Testis (tissue), 3 donors: ENCODE measurements around the gene CTDP1. TPM values are rescaled to one million over a fixed set of nuclear protein-coding genes. Genes with fewer than 3 reads are reported as not detected.

ENCODE experiments used
- DNase-seq: peaks from one replicate; pipeline ENCODE4 v3.0.0-alpha.2; 2019
- H3K27ac ChIP-seq, 2 donors: fragments of 200-600 bp; sonication (generic); one replicate each; pipeline ENCODE4 v1.5.1; 2019
- H3K27me3 ChIP-seq: fragments of 200-600 bp; sonication (generic); one replicate; pipeline ENCODE4 v1.5.1; 2019
- H3K36me3 ChIP-seq: fragments of 200-600 bp; sonication (generic); one replicate; pipeline ENCODE4 v1.5.1; 2017; ENCODE audit warnings: low read depth; ENCODE audit errors: missing control alignments
- H3K4me1 ChIP-seq: fragments of 200-600 bp; sonication (generic); one replicate; pipeline ENCODE4 v1.5.1; 2019
- H3K4me3 ChIP-seq, 2 donors: fragments of 200-600 bp; sonication (generic); one replicate each; pipeline ENCODE4 v1.5.1; 2017 to 2019
- H3K9me3 ChIP-seq: fragments of 200-600 bp; sonication (generic); one replicate; pipeline ENCODE4 v1.5.1; 2017
- POLR2A ChIP-seq: fragments of 450-650 bp; IDR thresholded peaks from one replicate; pipeline ENCODE4 v1.6.1; 2017; ENCODE audit warnings: antibody characterized with exemption, mild to moderate bottlenecking, moderate library complexity
- WGBS, 2 donors: methylation state at CpG; one replicate each; pipeline ENCODE4 v1.1.5; 2018; 5-methylcytosine and 5-hydroxymethylcytosine counted together
- intact Hi-C: fragments of 100-400 bp; cut with DNase I; formaldehyde crosslinking; loops from one replicate; pipeline ENCODE4 v1.15.1; 2023; ENCODE audit warnings: low total_unique reads
- polyA plus RNA-seq: library from polyadenylated mRNA; stranded (reverse); fragments of 350-450 nt; fragmentation: Illumina TruSeq; extraction: RNeasy Lipid Tissue Mini Kit (QIAGEN cat#74804); gene quantifications from one replicate; pipeline ENCODE4 v1.2.3, GENCODE V29; 2014; ENCODE audit warnings: low read depth, low replicate concordance; ENCODE audit not compliant: insufficient read depth
- total RNA-seq, 2 donors: library from RNA; depleted of rRNA; stranded (reverse); fragments of >200 nt; gene quantifications; one replicate each; pipeline ENCODE4 v1.2.3, GENCODE V29; 2016
- TF ChIP-seq, protein P1 (sequence below), 3 experiments: fragments of 450-650 bp in 2 of 3; fragments of 200-600 bp in 1 of 3; sonication (generic) in 1 of 3; IDR thresholded peaks; one replicate each; pipeline ENCODE4 v1.5.1; 2016 to 2019; ENCODE audit warnings: antibody characterized with exemption in 3 of 3, mild to moderate bottlenecking in 2 of 3, moderate library complexity in 1 of 3

The CTDP1 gene
- total and polyA plus RNA-seq, 3 donors from 2014 or later = 41.0 to 51.0 (median 47.2) TPM

DNA sequence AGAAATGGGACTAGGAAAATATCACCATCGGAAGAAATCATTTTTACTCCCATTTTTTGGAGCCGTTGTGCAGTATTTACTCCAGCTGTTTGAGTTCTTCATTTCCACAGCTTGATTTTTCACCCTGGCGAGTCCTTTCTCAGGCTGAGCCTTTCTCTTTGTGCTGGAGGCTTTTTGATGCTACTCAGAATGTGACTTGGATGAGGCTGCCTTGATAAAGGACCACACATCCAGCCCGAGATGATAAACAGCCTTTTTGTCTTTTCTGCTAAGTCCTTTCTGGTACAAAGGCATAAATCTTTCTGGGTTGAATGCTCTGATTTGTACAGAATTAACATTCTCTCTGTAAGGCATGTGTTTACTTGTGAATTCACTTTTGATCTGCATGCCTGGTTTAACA, 17.6 kb upstream of the CTDP1 start:
- intact Hi-C loops = no loop called here
- DNase-seq = no peak
- WGBS, 2 donors = 69 to 71% methylated on average over 4 of the region's 4 CpGs
- no peak for TF ChIP-seq POLR2A
- TF ChIP-seq, protein P1, sequence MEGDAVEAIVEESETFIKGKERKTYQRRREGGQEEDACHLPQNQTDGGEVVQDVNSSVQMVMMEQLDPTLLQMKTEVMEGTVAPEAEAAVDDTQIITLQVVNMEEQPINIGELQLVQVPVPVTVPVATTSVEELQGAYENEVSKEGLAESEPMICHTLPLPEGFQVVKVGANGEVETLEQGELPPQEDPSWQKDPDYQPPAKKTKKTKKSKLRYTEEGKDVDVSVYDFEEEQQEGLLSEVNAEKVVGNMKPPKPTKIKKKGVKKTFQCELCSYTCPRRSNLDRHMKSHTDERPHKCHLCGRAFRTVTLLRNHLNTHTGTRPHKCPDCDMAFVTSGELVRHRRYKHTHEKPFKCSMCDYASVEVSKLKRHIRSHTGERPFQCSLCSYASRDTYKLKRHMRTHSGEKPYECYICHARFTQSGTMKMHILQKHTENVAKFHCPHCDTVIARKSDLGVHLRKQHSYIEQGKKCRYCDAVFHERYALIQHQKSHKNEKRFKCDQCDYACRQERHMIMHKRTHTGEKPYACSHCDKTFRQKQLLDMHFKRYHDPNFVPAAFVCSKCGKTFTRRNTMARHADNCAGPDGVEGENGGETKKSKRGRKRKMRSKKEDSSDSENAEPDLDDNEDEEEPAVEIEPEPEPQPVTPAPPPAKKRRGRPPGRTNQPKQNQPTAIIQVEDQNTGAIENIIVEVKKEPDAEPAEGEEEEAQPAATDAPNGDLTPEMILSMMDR (IDR thresholded peaks at IDR 0.05) = no peak
- Histone ChIP-seq H3K27ac (no peak overlapping the region), H3K27me3 (no peaks in the 10 kb centered on the region), H3K9me3 (no peaks in the 10 kb centered on the region), H3K36me3 (no peaks in the 10 kb centered on the region), H3K4me3 (no peak overlapping the region), H3K4me1 (no peaks in the 10 kb centered on the region)

DNA sequence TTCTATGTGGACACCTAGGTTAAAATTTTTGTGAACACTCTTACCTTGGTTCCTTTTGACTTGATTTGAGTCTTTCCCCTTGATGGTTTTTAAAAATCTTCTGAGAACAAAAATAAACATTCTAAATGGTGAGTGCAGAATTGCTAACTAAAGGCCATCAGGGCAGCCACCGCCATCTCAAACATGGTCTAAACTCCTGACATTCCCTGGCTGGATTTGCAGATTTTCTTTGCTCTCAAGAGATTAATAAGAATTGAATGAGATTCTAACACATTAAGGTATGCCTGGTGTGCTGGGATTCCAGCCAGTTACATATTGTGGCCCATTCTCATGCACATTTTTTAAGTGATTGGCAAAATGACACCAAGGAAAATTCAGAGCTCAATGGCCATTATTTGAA, 17.2 kb upstream of the CTDP1 start:
- TF ChIP-seq POLR2A = no peak
- TF ChIP-seq, protein P1 (IDR thresholded peaks at IDR 0.05) = no peak
- no peak overlapping the region for H3K27ac ChIP-seq
- H3K4me3 ChIP-seq = no peak overlapping the region
- no peaks in the 10 kb centered on the region for H3K27me3 ChIP-seq
- 89 to 94% methylated on average over 1 of the region's 1 CpG for WGBS, 2 donors
- no peaks in the 10 kb centered on the region for H3K36me3 ChIP-seq
- no peak for DNase-seq
- H3K4me1 ChIP-seq = no peaks in the 10 kb centered on the region
- H3K9me3 ChIP-seq = no peaks in the 10 kb centered on the region
- intact Hi-C loops = no loop called here

DNA sequence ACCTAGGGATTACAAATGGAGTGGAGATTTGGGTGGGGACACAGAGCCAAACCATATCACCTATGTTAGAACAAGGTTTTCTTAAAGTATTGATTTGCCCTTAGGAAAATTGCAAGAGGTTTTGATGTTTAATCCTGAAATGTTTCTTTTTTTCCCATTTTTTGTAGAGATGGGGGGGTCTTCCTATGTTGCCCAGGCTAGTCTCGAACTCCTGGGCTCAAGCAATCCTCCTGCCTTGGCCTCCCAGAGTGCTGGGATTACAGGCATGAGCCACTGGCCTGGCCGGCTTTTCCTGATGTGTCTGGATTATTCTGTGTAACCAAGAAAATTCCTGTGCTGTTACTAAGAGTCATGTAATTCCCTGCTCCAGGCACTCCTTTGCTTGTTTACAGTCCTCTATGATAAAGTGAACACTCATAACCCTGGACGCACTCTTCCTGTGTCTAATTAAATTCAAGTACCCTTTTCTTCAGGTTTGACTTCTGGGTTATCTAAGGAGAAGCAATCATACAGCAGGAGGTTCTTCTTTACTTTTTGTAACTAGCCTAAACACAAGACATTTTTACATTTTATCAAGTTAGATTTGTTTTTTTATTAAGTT, 15.0 kb upstream of the CTDP1 start:
- WGBS, 2 donors = 82 to 91% methylated on average over 3 of the region's 3 CpGs
- Histone ChIP-seq H3K9me3 (no peaks in the 10 kb centered on the region), H3K36me3 (no peaks in the 10 kb centered on the region), H3K4me3 (no peak overlapping the region), H3K27ac (no peak overlapping the region), H3K27me3 (no peaks in the 10 kb centered on the region), H3K4me1 (no peaks in the 10 kb centered on the region)
- DNase-seq = no peak
- no peak for TF ChIP-seq POLR2A
- TF ChIP-seq, protein P1 (IDR thresholded peaks at IDR 0.05) = no peak
- intact Hi-C loops = no loop called here

DNA sequence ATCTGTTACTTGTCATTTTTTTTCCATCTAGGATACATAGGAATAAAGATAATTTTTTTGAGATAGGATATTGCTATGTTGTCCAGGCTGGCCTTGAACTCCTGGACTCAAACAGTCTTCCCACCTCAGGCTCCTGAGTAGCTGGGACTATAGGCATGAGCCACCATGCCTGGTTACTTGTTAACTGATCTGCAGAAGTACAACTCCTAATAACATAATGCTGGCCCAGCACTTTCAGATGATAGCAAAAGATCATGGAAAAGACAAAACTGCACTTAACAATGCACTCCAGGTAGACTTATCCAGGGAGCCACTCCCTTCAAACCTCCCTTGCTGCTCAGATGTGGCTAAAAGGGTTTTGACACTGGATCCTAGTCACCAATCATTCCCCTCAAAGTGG, 11.4 kb upstream of the CTDP1 start:
- H3K9me3 ChIP-seq = no peaks in the 10 kb centered on the region
- no peak for TF ChIP-seq POLR2A
- TF ChIP-seq, protein P1 (IDR thresholded peaks at IDR 0.05) = no peak
- H3K27ac ChIP-seq = no peak overlapping the region
- H3K4me1 ChIP-seq = no peaks in the 10 kb centered on the region
- no peak for DNase-seq
- H3K36me3 ChIP-seq = no peaks in the 10 kb centered on the region
- intact Hi-C loops = no loop called here
- H3K4me3 ChIP-seq = no peak overlapping the region
- no peaks in the 10 kb centered on the region for H3K27me3 ChIP-seq
